Measurements from ENCODE around the gene ZNF316.
"Not testable (repeated sequence)": the region's sequence is repeated elsewhere in the genome, so short reads cannot be mapped to it uniquely, and the experiment has no call there.

The ZNF316 gene

GRCh38 chr7:6634021-6634420 is 3.1 kb upstream of the ZNF316 start:
- no peak for DNase-seq
- Mint-ChIP-seq H3K9me3 (peaks cover 2 to 6% of the 10 kb centered on the region in 2 donors), H3K36me3 (peaks cover 16% of the 10 kb centered on the region in 2 donors), H3K4me3 (no peak overlapping the region), H3K27ac (peak overlapping the region; percentile 9), H3K27me3 (no peaks in the 10 kb centered on the region), H3K4me1 (peaks cover 12 to 21% of the 10 kb centered on the region in 2 donors)
- ATAC-seq (replicated peaks) = no peak

GRCh38 chr7:6634971-6635370 is 2.1 kb upstream of the ZNF316 start:
- not testable (repeated sequence) for H3K4me3 Mint-ChIP-seq; H3K9me3 Mint-ChIP-seq; ATAC-seq (replicated peaks); H3K27me3 Mint-ChIP-seq; DNase-seq
- H3K4me1 Mint-ChIP-seq = peaks cover 21 to 30% of the 10 kb centered on the region in 2 donors
- peak overlapping the region; percentile 37 for H3K27ac Mint-ChIP-seq
- H3K36me3 Mint-ChIP-seq = peaks cover 25% of the 10 kb centered on the region in 2 donors

GRCh38 chr7:6637544-6638229 is 569 bp downstream of the ZNF316 start:
- ATAC-seq (replicated peaks) = peak; percentile 78 to 79
- Mint-ChIP-seq H3K4me3 (peak overlapping the region; percentile 95 to 97), H3K27me3 (no peaks in the 10 kb centered on the region), H3K36me3 (peaks cover 46 to 51% of the 10 kb centered on the region in 2 donors), H3K9me3 (peaks cover 4 to 10% of the 10 kb centered on the region in 2 donors), H3K27ac (peak overlapping the region; percentile 91), H3K4me1 (peaks cover 25 to 43% of the 10 kb centered on the region in 2 donors)
- DNase-seq = peak; percentile 63

- Mint-ChIP-seq H3K9me3 (peaks cover 4 to 7% of the 10 kb centered on the region in 2 donors), H3K4me3 (peak overlapping the region; percentile 95 to 97), H3K4me1 (peaks cover 25 to 43% of the 10 kb centered on the region in 2 donors), H3K27ac (peak overlapping the region; percentile 37), H3K27me3 (no peaks in the 10 kb centered on the region), H3K36me3 (peaks cover 50 to 55% of the 10 kb centered on the region in 2 donors)
- DNase-seq (no peak), ATAC-seq (replicated peaks) (no peak)
These were observed 1.9 kb downstream of the ZNF316 start for GRCh38 chr7:6639032-6639431.

- Mint-ChIP-seq H3K4me3 (peak overlapping the region in 1 of 2 donors; percentile 95), H3K9me3 (peaks cover 2 to 4% of the 10 kb centered on the region in 2 donors), H3K27ac (peak overlapping the region; percentile 75), H3K27me3 (no peaks in the 10 kb centered on the region), H3K36me3 (peaks cover 52 to 57% of the 10 kb centered on the region in 2 donors), H3K4me1 (peaks cover 25 to 43% of the 10 kb centered on the region in 2 donors)
- ATAC-seq (replicated peaks) (no peak), DNase-seq (no peak)
These were observed 2.5 kb downstream of the ZNF316 start for GRCh38 chr7:6639627-6640026.

- Mint-ChIP-seq H3K4me3 (no peak overlapping the region), H3K4me1 (peaks cover 24 to 49% of the 10 kb centered on the region in 2 donors), H3K36me3 (peaks cover 59 to 64% of the 10 kb centered on the region in 2 donors), H3K27ac (peak overlapping the region; percentile 47), H3K9me3 (peaks cover 2 to 4% of the 10 kb centered on the region in 2 donors), H3K27me3 (no peaks in the 10 kb centered on the region)
- ATAC-seq (replicated peaks) (peak in 1 of 2 donors; percentile 5), DNase-seq (no peak)
These were observed 3.2 kb downstream of the ZNF316 start for GRCh38 chr7:6640246-6640721.

GRCh38 chr7:6641305-6642035 is 4.4 kb downstream of the ZNF316 start:
- H3K27me3 Mint-ChIP-seq = no peaks in the 10 kb centered on the region
- peak overlapping the region; percentile 72 for H3K27ac Mint-ChIP-seq
- H3K9me3 Mint-ChIP-seq = peaks cover 2 to 4% of the 10 kb centered on the region in 2 donors
- peaks cover 23 to 44% of the 10 kb centered on the region in 2 donors for H3K4me1 Mint-ChIP-seq
- ATAC-seq (replicated peaks) (no peak), DNase-seq (no peak)
- no peak overlapping the region for H3K4me3 Mint-ChIP-seq
- H3K36me3 Mint-ChIP-seq = peaks cover 63 to 72% of the 10 kb centered on the region in 2 donors

GRCh38 chr7:6642239-6642839 is 5.2 kb downstream of the ZNF316 start:
- H3K27me3 Mint-ChIP-seq = no peaks in the 10 kb centered on the region
- no peak overlapping the region for H3K4me3 Mint-ChIP-seq
- no peak for DNase-seq
- ATAC-seq (replicated peaks) = no peak
- peaks cover 23 to 42% of the 10 kb centered on the region in 2 donors for H3K4me1 Mint-ChIP-seq
- H3K9me3 Mint-ChIP-seq = peaks cover 2 to 4% of the 10 kb centered on the region in 2 donors
- H3K36me3 Mint-ChIP-seq = peaks cover 71 to 80% of the 10 kb centered on the region in 2 donors
- peak overlapping the region; percentile 42 for H3K27ac Mint-ChIP-seq

- Mint-ChIP-seq H3K4me3 (no peak overlapping the region), H3K9me3 (peaks cover 2 to 4% of the 10 kb centered on the region in 2 donors), H3K27ac (no peak overlapping the region), H3K36me3 (peaks cover 70 to 83% of the 10 kb centered on the region in 2 donors), H3K4me1 (peaks cover 23 to 38% of the 10 kb centered on the region in 2 donors), H3K27me3 (no peaks in the 10 kb centered on the region)
- DNase-seq (no peak), ATAC-seq (replicated peaks) (no peak)
These were observed 5.9 kb downstream of the ZNF316 start for GRCh38 chr7:6642861-6643640.

- H3K36me3 Mint-ChIP-seq = peaks cover 65 to 85% of the 10 kb centered on the region in 2 donors
- H3K4me1 Mint-ChIP-seq = peaks cover 18 to 27% of the 10 kb centered on the region in 2 donors
- H3K27me3 Mint-ChIP-seq = no peaks in the 10 kb centered on the region
- no peak for DNase-seq
- H3K27ac Mint-ChIP-seq = no peak overlapping the region
- H3K9me3 Mint-ChIP-seq = peaks cover 2 to 4% of the 10 kb centered on the region in 2 donors
- ATAC-seq (replicated peaks) = no peak
- H3K4me3 Mint-ChIP-seq = no peak overlapping the region
These were observed 7.0 kb downstream of the ZNF316 start for GRCh38 chr7:6643915-6644625.

GRCh38 chr7:6644728-6645127 is 7.6 kb downstream of the ZNF316 start:
- ATAC-seq (replicated peaks) (no peak), DNase-seq (no peak)
- Mint-ChIP-seq H3K9me3 (peaks cover 2 to 4% of the 10 kb centered on the region in 2 donors), H3K4me1 (peaks cover 12 to 21% of the 10 kb centered on the region in 2 donors), H3K4me3 (no peak overlapping the region), H3K36me3 (peaks cover 59 to 84% of the 10 kb centered on the region in 2 donors), H3K27ac (no peak overlapping the region), H3K27me3 (no peaks in the 10 kb centered on the region)

- Mint-ChIP-seq H3K27me3 (no peaks in the 10 kb centered on the region), H3K4me1 (peaks cover 6 to 8% of the 10 kb centered on the region in 2 donors), H3K4me3 (no peak overlapping the region), H3K9me3 (peaks cover 4 to 5% of the 10 kb centered on the region in 2 donors), H3K36me3 (peaks cover 62 to 85% of the 10 kb centered on the region in 2 donors), H3K27ac (no peak overlapping the region)
- ATAC-seq (replicated peaks) = no peak
- DNase-seq = no peak
These were observed 9.3 kb downstream of the ZNF316 start for GRCh38 chr7:6646465-6646864.

- no peak for ATAC-seq (replicated peaks)
- peaks cover 62 to 85% of the 10 kb centered on the region in 2 donors for H3K36me3 Mint-ChIP-seq
- H3K9me3 Mint-ChIP-seq = peaks cover 4 to 5% of the 10 kb centered on the region in 2 donors
- peaks cover 5 to 6% of the 10 kb centered on the region in 2 donors for H3K4me1 Mint-ChIP-seq
- H3K27me3 Mint-ChIP-seq = no peaks in the 10 kb centered on the region
- no peak for DNase-seq
- H3K27ac Mint-ChIP-seq = no peak overlapping the region
- H3K4me3 Mint-ChIP-seq = no peak overlapping the region
These were observed 10.0 kb downstream of the ZNF316 start for GRCh38 chr7:6647080-6647479.

Data from stimulated activated naive B cell treated with anti-CD40 and anti-IgM and Interleukin-4, amounts not matched to agents 10 μg/mL and 1 μg/mL and 100 μg/mL, for 72 hours (primary cell).